GM19025 (cell line): ENCODE data around the gene DUOX1.

Source experiments
- ATAC-seq: cut with Tn5 transposase; IDR thresholded peaks from one replicate; pipeline ENCODE4 v1.9.1; 2021; ENCODE audit warnings: mild to moderate bottlenecking, low read depth, moderate library complexity; ENCODE audit not compliant: unreplicated experiment

The DUOX1 gene

GRCh38 chr15:45105586-45105985 lies 24.2 kb upstream of the DUOX1 start:
- ATAC-seq, result no peak

DNA sequence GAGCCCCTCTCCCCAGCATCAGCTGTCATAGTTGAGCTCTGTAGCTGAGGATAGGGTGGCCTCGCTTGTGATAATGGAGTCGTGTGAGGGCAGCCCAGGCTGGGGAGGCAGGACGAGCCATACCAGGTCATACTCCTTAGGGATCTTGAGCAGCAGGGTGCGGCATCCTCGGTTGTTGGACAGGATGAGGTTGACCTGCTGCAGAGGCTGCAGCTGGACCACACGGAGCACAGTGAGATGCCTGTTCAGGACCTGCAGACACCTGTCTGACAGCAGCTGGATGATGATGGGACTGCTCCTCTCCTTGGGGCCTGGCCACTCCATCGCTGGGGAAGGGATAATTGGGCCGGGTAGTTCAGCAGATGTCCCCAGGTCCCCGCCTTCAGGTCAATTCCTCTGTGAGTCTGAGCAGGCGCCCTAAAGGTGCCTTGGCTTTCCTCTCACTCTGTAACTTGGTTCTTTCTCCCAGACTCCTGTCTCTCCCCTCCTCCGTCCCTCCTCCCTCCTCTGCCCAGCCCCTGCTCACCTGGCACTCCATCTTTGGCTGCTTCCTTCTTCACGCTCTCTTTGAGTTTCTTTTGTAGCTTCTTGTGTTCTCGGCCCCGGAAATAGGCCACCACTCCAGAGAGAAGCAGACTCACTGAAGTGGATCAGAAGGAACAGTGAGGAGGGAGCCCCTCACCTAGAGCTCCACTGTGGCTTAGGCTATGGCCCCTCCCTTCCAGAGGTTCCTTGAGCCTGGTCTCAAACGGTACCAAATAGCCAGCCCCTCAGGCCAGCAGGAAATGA lies 23.6 kb upstream of the DUOX1 start:
- ATAC-seq, result no peak

DNA sequence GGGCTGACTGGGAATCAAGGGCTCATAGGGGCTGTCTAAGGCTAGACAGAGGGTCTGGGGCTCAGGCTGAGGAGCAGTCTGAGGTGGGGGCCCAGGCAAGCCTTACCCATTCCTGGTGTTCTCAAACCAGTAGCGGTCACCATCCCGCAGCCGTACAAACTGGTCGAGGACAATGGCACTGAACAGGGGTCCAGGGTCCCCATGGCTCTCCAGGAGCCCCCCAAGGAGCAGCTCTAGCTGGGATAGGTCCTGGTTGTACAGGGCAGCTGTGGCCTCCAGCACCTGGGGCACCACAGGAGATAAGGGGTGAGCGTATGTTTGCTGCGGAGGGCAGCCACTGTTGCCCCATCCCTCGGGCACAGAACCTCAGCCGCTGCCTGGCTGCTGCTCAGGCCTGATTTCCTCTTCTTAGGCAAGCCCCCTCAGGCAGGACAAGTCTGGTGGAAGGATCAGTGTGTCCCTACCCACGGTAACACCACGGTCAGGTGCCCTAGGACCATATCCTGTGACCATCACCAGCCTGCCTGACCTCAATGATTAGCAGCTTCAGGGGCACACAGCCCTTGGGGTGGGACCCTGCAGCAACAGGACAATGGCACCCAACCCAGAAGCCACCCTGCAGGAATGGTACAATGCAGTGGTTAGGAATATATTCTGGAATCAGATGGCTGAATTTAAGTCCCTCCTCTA lies 21.7 kb upstream of the DUOX1 start:
- ATAC-seq, result no peak

DNA sequence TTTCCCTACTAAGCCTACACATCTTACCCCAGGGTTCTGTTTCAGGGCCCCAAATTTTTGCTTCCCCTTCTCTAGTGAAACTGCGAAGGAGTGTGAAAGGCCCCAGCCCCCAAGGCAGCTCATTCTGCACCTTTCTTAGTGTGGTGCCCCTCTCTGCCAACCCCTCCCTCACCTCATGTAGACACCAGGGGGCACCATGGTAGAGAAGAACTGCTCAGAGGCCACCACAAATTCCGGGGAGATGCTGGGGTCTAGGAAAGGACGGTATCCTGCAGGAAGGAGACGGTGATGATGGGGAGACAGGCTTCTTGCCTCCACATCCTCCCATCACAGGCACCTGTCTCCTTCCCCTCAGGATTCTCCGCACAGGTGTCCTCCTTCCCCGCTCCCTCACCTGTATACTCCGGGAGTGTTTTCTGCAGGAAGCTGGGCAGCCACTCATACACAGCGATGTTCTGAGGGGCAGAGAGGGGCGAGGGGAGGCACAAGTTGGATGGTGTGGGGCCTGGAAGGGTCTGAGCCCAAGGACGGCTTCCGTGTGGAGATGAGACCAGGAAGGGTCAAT lies 19.5 kb upstream of the DUOX1 start:
- ATAC-seq, result no peak

- no peak for ATAC-seq
Observed at GRCh38 chr15:45111390-45112142, 18.2 kb upstream of the DUOX1 start.

- no peak for ATAC-seq
Observed at GRCh38 chr15:45112143-45112590, 17.6 kb upstream of the DUOX1 start.

GRCh38 chr15:45112591-45113379 lies 17.0 kb upstream of the DUOX1 start:
- ATAC-seq, result no peak

GRCh38 chr15:45113380-45113990 lies 16.3 kb upstream of the DUOX1 start:
- ATAC-seq, result no peak

DNA sequence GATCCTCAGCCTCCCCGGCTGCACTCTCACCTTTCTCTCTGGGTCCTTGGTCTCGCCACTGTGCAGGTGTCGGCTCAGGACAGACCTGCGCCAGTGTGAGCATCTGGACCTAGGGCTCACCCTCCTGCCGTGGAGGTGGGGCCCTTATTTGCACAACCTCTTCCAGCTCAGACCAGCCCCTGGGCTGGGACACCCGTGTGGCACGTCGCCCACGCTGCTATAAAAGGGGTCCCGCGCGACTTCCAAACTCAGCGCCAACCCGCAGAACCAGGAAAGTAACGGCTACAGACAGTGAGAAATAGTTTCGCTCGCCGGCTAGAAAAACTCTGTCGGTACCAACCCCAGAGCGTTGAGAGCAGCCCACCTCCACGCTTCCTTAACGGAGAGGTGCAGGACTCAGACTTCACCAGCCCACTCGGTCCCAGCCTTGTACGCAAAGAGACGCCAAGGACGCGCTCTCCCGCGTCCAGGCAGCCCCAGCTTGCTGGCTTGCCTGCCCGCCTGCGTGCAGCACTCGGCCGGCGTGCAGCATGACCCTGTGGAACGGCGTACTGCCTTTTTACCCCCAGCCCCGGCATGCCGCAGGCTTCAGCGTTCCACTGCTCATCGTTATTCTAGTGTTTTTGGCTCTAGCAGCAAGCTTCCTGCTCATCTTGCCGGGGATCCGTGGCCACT lies 15.6 kb upstream of the DUOX1 start, which contains the start of the genes DUOX2 and DUOXA2:
DUOX2 (minus strand) TSS at position 97 of the 675 bp plus-strand sequence. CDS start 761 bp downstream, outside the sequence.
DUOXA2 (plus strand) TSS at position 251 of the 675 bp plus-strand sequence; CDS start at position 531, 280 bp downstream.
- no peak for ATAC-seq

DNA sequence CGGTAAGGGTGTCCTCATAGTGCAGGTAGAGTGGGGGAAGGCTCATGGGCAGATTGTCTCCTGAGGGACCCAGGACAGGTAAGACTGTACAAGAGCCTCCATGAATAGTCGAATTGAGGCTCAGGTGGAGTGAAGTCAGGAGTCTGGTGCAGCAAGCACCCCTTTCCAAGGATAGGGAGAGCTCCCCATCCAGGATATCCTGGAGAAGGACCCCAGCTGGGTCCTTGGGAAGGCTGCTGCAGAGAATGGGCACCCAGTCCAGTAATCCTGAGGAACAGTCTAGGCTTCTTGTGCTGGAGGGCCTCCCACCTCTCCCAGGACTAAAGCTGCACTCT lies 15.1 kb upstream of the DUOX1 start:
- ATAC-seq, result no peak

DNA sequence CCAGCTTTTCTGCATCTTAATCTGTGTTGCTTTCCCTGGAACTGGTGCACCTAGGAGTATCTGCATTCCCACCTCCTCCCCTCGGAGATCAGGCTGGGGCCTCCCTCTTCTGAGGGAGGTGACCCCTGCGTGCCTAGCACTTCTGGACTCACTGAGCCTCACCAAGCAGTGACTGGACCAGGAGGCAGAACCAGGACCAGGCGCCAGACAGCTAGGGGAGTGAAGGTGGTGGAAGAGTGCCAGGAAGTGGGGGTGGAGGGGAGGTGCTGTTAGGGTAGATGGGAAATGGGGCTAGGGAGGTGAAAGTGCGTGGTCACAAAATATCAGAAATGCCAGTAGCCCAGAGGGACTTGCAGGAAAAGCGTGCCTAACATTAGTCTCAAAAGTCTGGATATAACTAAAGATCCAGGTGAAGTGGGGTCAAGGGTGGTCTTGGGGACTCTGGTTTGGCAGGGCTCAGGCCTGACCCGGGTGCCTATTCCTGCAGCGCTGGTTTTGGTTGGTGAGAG lies 14.4 kb upstream of the DUOX1 start:
- ATAC-seq, result no peak

- no peak for ATAC-seq
Observed at GRCh38 chr15:45116006-45116481, 13.8 kb upstream of the DUOX1 start.

DNA sequence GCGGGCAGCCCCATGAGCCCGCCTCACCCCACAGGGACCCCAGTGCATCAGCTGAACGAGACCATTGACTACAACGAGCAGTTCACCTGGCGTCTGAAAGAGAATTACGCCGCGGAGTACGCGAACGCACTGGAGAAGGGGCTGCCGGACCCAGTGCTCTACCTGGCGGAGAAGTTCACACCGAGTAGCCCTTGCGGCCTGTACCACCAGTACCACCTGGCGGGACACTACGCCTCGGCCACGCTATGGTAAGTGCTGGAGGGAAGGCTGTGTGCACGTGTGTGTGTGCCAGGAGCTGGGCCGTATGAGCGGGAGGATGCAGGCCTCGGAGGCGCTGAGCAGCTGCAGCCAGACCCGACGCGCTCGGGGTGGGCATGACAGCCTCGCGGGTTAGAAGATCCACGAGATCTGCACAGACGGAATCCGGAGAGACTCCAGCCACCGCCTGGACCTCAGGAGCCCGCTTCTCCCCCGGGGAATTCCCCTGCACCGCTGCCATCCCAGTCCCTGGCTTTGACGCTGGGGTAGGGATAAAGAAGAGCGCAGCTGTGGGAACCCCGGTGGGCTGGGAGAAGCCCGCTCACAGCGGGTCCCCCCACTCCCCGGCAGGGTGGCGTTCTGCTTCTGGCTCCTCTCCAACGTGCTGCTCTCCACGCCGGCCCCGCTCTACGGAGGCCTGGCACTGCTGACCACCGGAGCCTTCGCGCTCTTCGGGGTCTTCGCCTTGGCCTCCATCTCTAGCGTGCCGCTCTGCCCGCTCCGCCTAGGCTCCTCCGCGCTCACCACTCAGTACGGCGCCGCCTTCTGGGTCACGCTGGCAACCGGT lies 13.1 kb upstream of the DUOX1 start:
- ATAC-seq, result no peak

- ATAC-seq, result peak; percentile 9
Observed at GRCh38 chr15:45117308-45118130, 12.3 kb upstream of the DUOX1 start.

GRCh38 chr15:45118131-45118588 lies 11.6 kb upstream of the DUOX1 start:
- ATAC-seq, result peak; percentile 77

- ATAC-seq, result no peak
Observed at GRCh38 chr15:45118996-45119395, 10.8 kb upstream of the DUOX1 start.
